Heart left ventricle (tissue), 16 donors: ENCODE measurements around the gene SLC35D1. TPM values are rescaled to one million over a fixed set of nuclear protein-coding genes. Genes with fewer than 3 reads are reported as not detected.

ENCODE experiments used
- ATAC-seq, 4 donors: fragments of 200-7000 bp; cut with Tn5 transposase; one replicate each; pipeline ENCODE4 v1.9.1; 2020 to 2022; ENCODE audit warnings: moderate library complexity in 4 of 4, mild to moderate bottlenecking in 3 of 4, moderate number of reproducible peaks in 1 of 4
- DNase-seq, 5 donors: peaks; one replicate each; pipeline ENCODE4 v3.0.0-alpha.2; 2020
- H3K27ac ChIP-seq, 12 donors: fragments of 200-600 bp; sonication (generic) in 4 of 12; one replicate each; pipeline versions ENCODE4 v1.5.0 to v1.8.0; 2016 to 2022; ENCODE audit warnings: mild to moderate bottlenecking in 2 of 12
- H3K27me3 ChIP-seq, 9 donors: fragments of 200-600 bp; sonication (generic) in 2 of 9; one replicate each; pipeline versions ENCODE4 v1.5.1 to v1.8.0; 2016 to 2022; ENCODE audit warnings: mild to moderate bottlenecking in 3 of 9
- H3K36me3 ChIP-seq, 9 donors: fragments of 200-600 bp; sonication (generic) in 2 of 9; one replicate each; pipeline versions ENCODE4 v1.5.0 to v1.8.0; 2018 to 2022; ENCODE audit warnings: mild to moderate bottlenecking in 2 of 9
- H3K4me1 ChIP-seq, 12 donors: fragments of 200-600 bp; sonication (generic) in 4 of 12; one replicate each; pipeline versions ENCODE4 v1.5.0 to v1.8.0; 2016 to 2022; ENCODE audit warnings: mild to moderate bottlenecking in 3 of 12
- H3K4me3 ChIP-seq, 12 donors: fragments of 200-600 bp; sonication (generic) in 4 of 12; one replicate each; pipeline versions ENCODE4 v1.5.0 to v1.8.0; 2017 to 2022; ENCODE audit warnings: mild to moderate bottlenecking in 9 of 12, moderate library complexity in 4 of 12
- H3K9me3 ChIP-seq, 12 donors: fragments of 200-600 bp; sonication (generic) in 4 of 12; one replicate each; pipeline versions ENCODE4 v1.5.0 to v1.8.0; 2016 to 2022; ENCODE audit warnings: mild to moderate bottlenecking in 1 of 12
- POLR2A ChIP-seq, 2 donors: fragments of 450-650 bp; IDR thresholded peaks; one replicate each; pipeline ENCODE4 v1.6.1; 2017; ENCODE audit warnings: antibody characterized with exemption in 2 of 2, mild to moderate bottlenecking in 2 of 2, moderate library complexity in 2 of 2
- WGBS, 4 donors: extraction: QIAGEN DNeasy Blood & Tissue Kit in 2 of 4; methylation state at CpG; one replicate each; pipeline versions ENCODE4 v1.1.5 to v1.1.7; 2013 to 2018; 5-methylcytosine and 5-hydroxymethylcytosine counted together
- intact Hi-C, 10 donors: fragments of 100-400 bp; cut with DNase I; formaldehyde crosslinking; loops; one replicate each; pipeline versions ENCODE4 v1.11.1 to v1.14.2; 2022
- polyA plus RNA-seq, 2 donors: library from polyadenylated mRNA; stranded (reverse); fragments of 200-250 nt; gene quantifications; one replicate each; pipeline ENCODE4 v1.2.3, GENCODE V29; 2013
- total RNA-seq, 9 donors: library from RNA; depleted of rRNA in 2 of 9; stranded (reverse); fragments of >200 nt in 2 of 9; fragmentation: NEBNext Ultra II Directional in 3 of 9; extraction: Animal tissue kit (Norgen Biotek cat#: 25700) in 3 of 9; gene quantifications; one replicate each; pipeline versions ENCODE4 v1.1.0 to v1.2.4, GENCODE V29; 2016 to 2023
- TF ChIP-seq, protein P1 (sequence below), 12 donors: fragments of 200-600 bp; sonication (generic) in 4 of 12; IDR thresholded peaks; one replicate each; pipeline versions ENCODE4 v1.5.0 to v1.8.0; 2018 to 2022; ENCODE audit warnings: antibody characterized with exemption in 12 of 12, mild to moderate bottlenecking in 5 of 12
- donor health status: ischemic (EF 13 %, LVEDD 7.1; RV severe dilation, severe dysfunction).
- donor health status: healthy with polysubstance abuse.
- donor health status: DM: no; HTN: yes; CAD: no.
- donor health status: DM: no; HTN: no; CAD: no.
- donor health status: ischemic (EF 25% LVEDD 6.9; RV normal size, moderate dysfunction).
- donor health status: ischemic (EF 25% LVEDD 5.7; RV mildly dilated, moderate dysfunction).
- donor health status: healthy.
- donor health status: DM: yes; HTN: yes; CAD: no.
- donor health status: ischemic (EF 35%, LVEDD 5.7; RV mildly dilated, moderate dysfunction).
- donor health status: nonischemic (EF 11% LVEDD 7.7; RV severe dilation, severe dysfunction).
- donor health status: DM: yes; HTN: yes; CAD: no.
- donor health status: PGD.
- donor health status: ischemic (EF 29% LVEDD 5.4; RV normal size, mild dysfunction).
- donor health status: nonischemic (EF 23%, LVEDD 6.1; RV moderate dilation, normal function).

The SLC35D1 gene
- total and polyA plus RNA-seq, 11 donors: 1.8 to 6.8 (median 3.7) TPM

DNA sequence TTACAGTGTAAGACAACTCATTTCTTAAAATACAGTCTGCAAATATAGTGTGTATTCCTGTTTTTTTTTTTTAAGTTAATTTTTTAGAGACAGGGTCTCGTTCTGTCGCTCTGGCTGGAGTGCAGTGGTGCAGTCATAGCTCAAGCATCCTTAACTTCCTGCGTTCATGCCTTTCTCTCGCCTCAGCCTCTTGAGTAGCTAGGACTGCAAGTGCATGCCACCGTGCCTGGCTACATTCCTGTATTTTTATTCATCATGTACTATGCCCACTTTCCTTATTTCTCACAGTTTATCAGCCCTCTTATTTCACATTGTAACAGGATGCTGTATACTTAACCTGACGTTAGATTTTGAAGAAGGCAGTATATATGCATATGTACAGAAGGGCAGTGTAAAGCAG is 102.4 kb downstream of the SLC35D1 start:
- TF ChIP-seq POLR2A (IDR thresholded peaks at IDR 0.05): no peak
- TF ChIP-seq, protein P1, sequence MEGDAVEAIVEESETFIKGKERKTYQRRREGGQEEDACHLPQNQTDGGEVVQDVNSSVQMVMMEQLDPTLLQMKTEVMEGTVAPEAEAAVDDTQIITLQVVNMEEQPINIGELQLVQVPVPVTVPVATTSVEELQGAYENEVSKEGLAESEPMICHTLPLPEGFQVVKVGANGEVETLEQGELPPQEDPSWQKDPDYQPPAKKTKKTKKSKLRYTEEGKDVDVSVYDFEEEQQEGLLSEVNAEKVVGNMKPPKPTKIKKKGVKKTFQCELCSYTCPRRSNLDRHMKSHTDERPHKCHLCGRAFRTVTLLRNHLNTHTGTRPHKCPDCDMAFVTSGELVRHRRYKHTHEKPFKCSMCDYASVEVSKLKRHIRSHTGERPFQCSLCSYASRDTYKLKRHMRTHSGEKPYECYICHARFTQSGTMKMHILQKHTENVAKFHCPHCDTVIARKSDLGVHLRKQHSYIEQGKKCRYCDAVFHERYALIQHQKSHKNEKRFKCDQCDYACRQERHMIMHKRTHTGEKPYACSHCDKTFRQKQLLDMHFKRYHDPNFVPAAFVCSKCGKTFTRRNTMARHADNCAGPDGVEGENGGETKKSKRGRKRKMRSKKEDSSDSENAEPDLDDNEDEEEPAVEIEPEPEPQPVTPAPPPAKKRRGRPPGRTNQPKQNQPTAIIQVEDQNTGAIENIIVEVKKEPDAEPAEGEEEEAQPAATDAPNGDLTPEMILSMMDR (IDR thresholded peaks at IDR 0.05): no peak
- H3K27ac ChIP-seq: no peak overlapping the region
- intact Hi-C loops: no loop called here
- no peak for DNase-seq
- H3K9me3 ChIP-seq: no peaks in the 10 kb centered on the region
- no peak overlapping the region for H3K4me3 ChIP-seq
- WGBS, 4 donors: 93 to 95% (median 94%) methylated on average over 6 of the region's 6 CpGs
- no peaks in the 10 kb centered on the region for H3K27me3 ChIP-seq
- peaks cover 0 to 100% (median 91%) of the 10 kb centered on the region in 9 donors for H3K36me3 ChIP-seq
- no peak for ATAC-seq
- peaks cover 0 to 9% (median 4%) of the 10 kb centered on the region in 12 donors for H3K4me1 ChIP-seq

Other genes starting within 250 kb of the SLC35D1 start
- gene DNAI4, start 129.3 kb downstream of the SLC35D1 start, total RNA-seq: 10 to 100 TPM in 5 of 9 donors, 1 to 10 TPM in 4; 4.5 to 18.9 (median 10.5) TPM
- gene DNAI4, start 129.3 kb downstream of the SLC35D1 start, polyA plus RNA-seq: 1 to 10 TPM in 1 of 2 donors, under 1 TPM in 1; 0.72 to 1.3 TPM
- 10 to 100 TPM; 14.3 to 23.8 (median 19.3) TPM for gene MIER1, start 129.2 kb downstream of the SLC35D1 start, total RNA-seq
- gene MIER1, start 129.2 kb downstream of the SLC35D1 start, polyA plus RNA-seq: 10 to 100 TPM in 1 of 2 donors, 1 to 10 TPM in 1; 7.3 to 10.5 TPM
- not detected for gene C1orf141, start 80.8 kb upstream of the SLC35D1 start, total RNA-seq
- gene C1orf141, start 80.8 kb upstream of the SLC35D1 start, polyA plus RNA-seq: not detected
- gene IL23R, start 112.3 kb upstream of the SLC35D1 start, total RNA-seq: not detected
- not detected for gene IL23R, start 112.3 kb upstream of the SLC35D1 start, polyA plus RNA-seq